IMR-90 (cell line): ENCODE results near the gene SHISA3. TPM values are rescaled to one million over a fixed set of nuclear protein-coding genes. Genes with fewer than 3 reads are reported as not detected.

Experiments used
- ATAC-seq: fragments of 200-7000 bp; cut with Tn5 transposase; 2 replicates; pipeline ENCODE4 v1.9.1; 2020; ENCODE audit warnings: low read depth, mild to moderate bottlenecking, moderate library complexity
- BruUV-seq: library from RNA; stranded (reverse); fragments of 400-500 nt; replicated peaks from 2 replicates; lab custom pipeline; 2021; lab: Mats Ljungman, UMichigan
- CTCF ChIA-PET: fragments of 300-600 bp; formaldehyde crosslinking; extraction: SDS; loops from one replicate; lab custom pipeline; 2021; ENCODE audit warnings: antibody characterized with exemption; lab: Yijun Ruan, JAX
- POLR2A ChIA-PET: fragments of 300-600 bp; sonication (Branson Sonifier 250); formaldehyde crosslinking; loops from one replicate; lab custom pipeline; 2022; ENCODE audit warnings: antibody characterized with exemption; ENCODE audit not compliant: unreplicated experiment; lab: Charles Lee
- DNase-seq: peaks from one replicate; pipeline ENCODE4 v3.0.0; 2013
- H2AFZ ChIP-seq: replicated peaks from 2 replicates; pipeline ENCODE3; 2013; ENCODE audit warnings: low read length, mild to moderate bottlenecking; ENCODE audit not compliant: poor library complexity
- H2AK5ac ChIP-seq: 2 replicates; pipeline ENCODE4 v1.6.1; 2013; ENCODE audit warnings: low read depth, low read length, inconsistent platforms
- H2AK9ac ChIP-seq: replicated peaks from 2 replicates; pipeline ENCODE3; 2013; ENCODE audit warnings: mild to moderate bottlenecking, low read depth, low read length, moderate library complexity; ENCODE audit not compliant: poor library complexity
- H2BK120ac ChIP-seq: 2 replicates; pipeline ENCODE4 v1.6.1; 2013; ENCODE audit warnings: low read depth, low read length, inconsistent platforms
- H2BK15ac ChIP-seq: 3 replicates; pipeline ENCODE4 v1.6.1; 2013; ENCODE audit warnings: low read depth, low read length, inconsistent platforms
- H2BK20ac ChIP-seq: 2 replicates; pipeline ENCODE4 v1.6.1; 2013; ENCODE audit warnings: low read depth, mild to moderate bottlenecking, inconsistent platforms, low read length, moderate library complexity
- H2BK5ac ChIP-seq: 2 replicates; pipeline ENCODE4 v1.6.1; 2013; ENCODE audit warnings: mild to moderate bottlenecking, low read depth, low read length, inconsistent platforms; ENCODE audit not compliant: poor library complexity, severe bottlenecking
- H3K14ac ChIP-seq: replicated peaks from 2 replicates; pipeline ENCODE4 v1.6.1; 2013; ENCODE audit warnings: low read depth, low read length, inconsistent platforms
- H3K18ac ChIP-seq: 2 replicates; pipeline ENCODE4 v1.6.1; 2013; ENCODE audit warnings: low read depth, low read length, control low read depth
- H3K23ac ChIP-seq: 2 replicates; pipeline ENCODE4 v1.6.1; 2013; ENCODE audit warnings: low read depth, low read length, inconsistent platforms
- H3K27ac ChIP-seq: 2 replicates; pipeline ENCODE4 v1.5.1; 2013; ENCODE audit warnings: mild to moderate bottlenecking, control low read depth, low read length; ENCODE audit not compliant: insufficient read depth
- H3K27me3 ChIP-seq: 2 replicates; pipeline ENCODE4 v1.6.1; 2013; ENCODE audit warnings: low read length; ENCODE audit not compliant: control insufficient read depth, insufficient read depth
- H3K36me3 ChIP-seq: 2 replicates; pipeline ENCODE4 v1.6.1; 2013; ENCODE audit warnings: low read length, mixed read lengths; ENCODE audit not compliant: control insufficient read depth, insufficient read depth
- H3K4ac ChIP-seq: 2 replicates; pipeline ENCODE4 v1.6.1; 2013; ENCODE audit warnings: low read depth, low read length, inconsistent platforms
- H3K4me1 ChIP-seq: 2 replicates; pipeline ENCODE4 v1.6.1; 2013; ENCODE audit warnings: low read length, mixed read lengths; ENCODE audit not compliant: control insufficient read depth, insufficient read depth
- H3K4me2 ChIP-seq: 2 replicates; pipeline ENCODE4 v1.6.1; 2013; ENCODE audit warnings: low read depth, mild to moderate bottlenecking, control low read depth, low read length, moderate library complexity
- H3K4me3 ChIP-seq: 2 replicates; pipeline ENCODE4 v1.5.1; 2013; ENCODE audit warnings: low read depth, mild to moderate bottlenecking, control low read depth, low read length, moderate library complexity; ENCODE audit not compliant: insufficient read depth
- H3K56ac ChIP-seq: 2 replicates; pipeline ENCODE4 v1.6.1; 2013; ENCODE audit warnings: low read length, inconsistent platforms; ENCODE audit not compliant: insufficient read depth; ENCODE audit errors: extremely low read depth
- H3K79me1 ChIP-seq, 2 experiments: 2 replicates each; pipeline ENCODE4 v1.6.1; 2013; ENCODE audit warnings: low read length in 2 of 2, inconsistent platforms in 1 of 2, low read depth in 1 of 2
- H3K9ac ChIP-seq: 2 replicates; pipeline ENCODE4 v1.6.1; 2013; ENCODE audit warnings: low read depth, low read length, control low read depth
- H3K9me1 ChIP-seq: 2 replicates; pipeline ENCODE4 v1.6.1; 2013; ENCODE audit warnings: low read length, inconsistent platforms; ENCODE audit not compliant: insufficient read depth
- H3K9me3 ChIP-seq: 2 replicates; pipeline ENCODE4 v1.6.1; 2013; ENCODE audit warnings: low read length; ENCODE audit not compliant: control insufficient read depth, insufficient read depth
- H4K20me1 ChIP-seq: 2 replicates; pipeline ENCODE4 v1.6.1; 2013; ENCODE audit warnings: low read length, inconsistent platforms; ENCODE audit not compliant: insufficient read depth
- H4K5ac ChIP-seq: 2 replicates; pipeline ENCODE4 v1.6.1; 2013; ENCODE audit warnings: mild to moderate bottlenecking, low read depth, low read length, control low read depth
- H4K8ac ChIP-seq, 2 experiments: 2 replicates each; pipeline ENCODE4 v1.6.1; 2013; ENCODE audit warnings: low read depth in 2 of 2, low read length in 2 of 2, control low read depth in 1 of 2, inconsistent platforms in 1 of 2
- H4K91ac ChIP-seq: 2 replicates; pipeline ENCODE4 v1.6.1; 2013; ENCODE audit warnings: low read depth, low read length, inconsistent platforms; ENCODE audit not compliant: insufficient read depth
- BHLHE40 ChIP-seq: fragments of 150-350 bp; IDR thresholded peaks from 2 replicates; pipeline ENCODE4 v1.6.1; 2016; ENCODE audit warnings: mild to moderate bottlenecking, low read depth, low read length
- CTCF ChIP-seq: conservative IDR thresholded peaks from 2 replicates; pipeline ENCODE4 v1.5.1; 2012; ENCODE audit warnings: mild to moderate bottlenecking, low read depth, low read length, improper control_type of control experiment
- ELK1 ChIP-seq: fragments of 150-350 bp; IDR thresholded peaks from 2 replicates; pipeline ENCODE4 v1.6.1; 2016; ENCODE audit warnings: low read depth, mild to moderate bottlenecking, low read length, moderate library complexity, borderline replicate concordance
- MAFK ChIP-seq: IDR thresholded peaks from 2 replicates; pipeline ENCODE4 v1.6.1; 2012; ENCODE audit warnings: low read depth, low read length, improper control_type of control experiment
- MXI1 ChIP-seq: IDR thresholded peaks from 2 replicates; pipeline ENCODE4 v1.6.1; 2012; ENCODE audit warnings: low read depth, mild to moderate bottlenecking, low read length, moderate library complexity, borderline replicate concordance
- POLR2A ChIP-seq: IDR thresholded peaks from 2 replicates; pipeline ENCODE4 v1.6.1; 2012; ENCODE audit warnings: mild to moderate bottlenecking, low read depth, low read length
- RCOR1 ChIP-seq: IDR thresholded peaks from 2 replicates; pipeline ENCODE4 v1.6.1; 2012; ENCODE audit warnings: mild to moderate bottlenecking, low read length, improper control_type of control experiment; ENCODE audit not compliant: insufficient replicate concordance
- USF2 ChIP-seq: fragments of 150-350 bp; IDR thresholded peaks from 2 replicates; pipeline ENCODE4 v1.6.1; 2017; ENCODE audit warnings: mild to moderate bottlenecking, antibody characterized with exemption, low read length, low read depth
- WGBS, 2 experiments: methylation state at CpG; one replicate each; pipeline versions ENCODE4 v1.1.5 to v1.1.7; 2013; ENCODE audit warnings: missing lambda C conversion rate in 2 of 2; ENCODE audit not compliant: insufficient read length in 1 of 2; ENCODE audit errors: extremely low coverage in 2 of 2; 5-methylcytosine and 5-hydroxymethylcytosine counted together
- dilution Hi-C: fragments of 300-500 bp; cut with HindIII; formaldehyde crosslinking; loops from one replicate; pipeline ENCODE4 v1.14.3; 2018; ENCODE audit warnings: low sequenced_read_pairs; ENCODE audit not compliant: unreplicated experiment
- in situ Hi-C: fragments of 300-500 bp; cut with MboI; formaldehyde crosslinking; loops from 3 replicates; pipeline ENCODE4 v1.14.3; 2019; ENCODE audit warnings: low sequenced_read_pairs, inconsistent platforms, mixed read lengths
- intact Hi-C: fragments of 100-400 bp; cut with micrococcal nuclease; formaldehyde crosslinking; loops from 2 replicates; pipeline ENCODE4 v1.10.0; 2022
- polyA plus RNA-seq, 3 experiments: library from polyadenylated mRNA; depleted of rRNA; stranded (reverse); fragments of >200 nt; gene quantifications; 2 replicates each; pipeline ENCODE4 v1.2.3, GENCODE V29; 2012; ENCODE audit warnings: low replicate concordance in 1 of 3
- total RNA-seq: library from RNA; depleted of rRNA; stranded (reverse); fragments of >200 nt; gene quantifications from 2 replicates; pipeline ENCODE4 v1.2.3, GENCODE V29; 2012

SHISA3 gene
- total and polyA plus RNA-seq, 2 of the 4 experiments (the other 2 are of a cell fraction) = 0.18 to 0.77 TPM

GRCh38 chr4:42397635-42398170 lies 415 bp downstream of the SHISA3 start (continued):
- no peak for TF ChIP-seq ELK1

GRCh38 chr4:42398171-42398870 lies 1.0 kb downstream of the SHISA3 start:
- Histone ChIP-seq H2AFZ (peak overlapping the region; percentile 87), H3K14ac (no peak overlapping the region), H3K9ac (peak overlapping the region; percentile 80), H2AK5ac (no peak overlapping the region), H3K23ac (peak overlapping the region; percentile 47; the same call in 1 of the 2 replicates), H2BK5ac (no peak overlapping the region), H3K9me1 (no peaks in the 10 kb centered on the region), H3K79me1 (peaks cover 0 to 3% of the 10 kb centered on the region in 2 experiments; a peak in 1 of 4 replicates), H3K36me3 (peaks cover 17% of the 10 kb centered on the region; the same call in 1 of the 2 replicates), H3K4me1 (no peaks in the 10 kb centered on the region), H2AK9ac (no peak overlapping the region), H2BK120ac (peak overlapping the region; percentile 13), H3K9me3 (no peaks in the 10 kb centered on the region), H2BK20ac (no peak overlapping the region), H4K20me1 (no peaks in the 10 kb centered on the region), H3K4me2 (peak overlapping the region; percentile 65), H3K27ac (peak overlapping the region; percentile 28), H4K8ac (peak overlapping the region; percentile 42 to 51; a peak in 1 of 4 replicates), H3K27me3 (peaks cover 2% of the 10 kb centered on the region; the same call in 1 of the 2 replicates), H3K4ac (peak overlapping the region; percentile 30; the same call in 1 of the 2 replicates), H3K56ac (no peak overlapping the region), H3K4me3 (peak overlapping the region; percentile 78), H4K91ac (peak overlapping the region; percentile 43; the same call in 1 of the 2 replicates), H4K5ac (no peak overlapping the region; the same call in 1 of the 2 replicates), H2BK15ac (no peak overlapping the region), H3K18ac (peak overlapping the region; percentile 36; the same call in 1 of the 2 replicates)
- no TSS peak for BruUV-seq
- dilution Hi-C loops = no loop called here
- ATAC-seq (peak; percentile 53), DNase-seq (peak; percentile 8)
- in situ Hi-C loops = no loop called here
- 1% methylated on average over 30 of the region's 60 CpGs; no CpG with 5 or more reads in 1 of the 2 experiments for WGBS, 2 experiments
- ChIA-PET POLR2A (no interaction called here), CTCF (interaction anchor here (0.6 to 1.2 kb wide), 5 partner anchors 12 to 370 kb away, joined by 3 to 4 read pairs (median 3); no protein-coding TSS in a partner anchor)
- intact Hi-C loops = loop anchor here (2.0 kb wide), 2 partner anchors 116 to 120 kb away; no protein-coding TSS in a partner anchor
- TF ChIP-seq USF2 = no peak
- TF ChIP-seq POLR2A = no peak
- no peak for TF ChIP-seq CTCF
- TF ChIP-seq MXI1 = no peak
- no peak for TF ChIP-seq BHLHE40
- TF ChIP-seq MAFK = no peak
- TF ChIP-seq RCOR1 = no peak
- TF ChIP-seq ELK1 = no peak
